Activated CD4-positive, alpha-beta T cell treated with anti-CD3 and anti-CD28 coated beads, Interleukin-2, amount 10 ng/mL, durations not matched to agents 24 days and 14 days (primary cell): ENCODE results near the gene EIF2S3. TPM values are rescaled to one million over a fixed set of nuclear protein-coding genes. Genes with fewer than 3 reads are reported as not detected.
"Not testable (repeated sequence)": the region's sequence is repeated elsewhere in the genome, so short reads cannot be mapped to it uniquely, and the experiment has no call there.

Experiments used
- DNase-seq: peaks from one replicate; pipeline ENCODE4 v3.0.0; 2022
- H3K27ac Mint-ChIP-seq: one replicate; pipeline ENCODE4 v1.8.0; 2022; ENCODE audit warnings: mild to moderate bottlenecking, mixed read lengths
- H3K27me3 Mint-ChIP-seq: one replicate; pipeline ENCODE4 v1.8.0; 2022; ENCODE audit warnings: mixed read lengths
- H3K36me3 Mint-ChIP-seq: one replicate; pipeline ENCODE4 v1.8.0; 2022; ENCODE audit warnings: low read depth, mild to moderate bottlenecking, mixed read lengths
- H3K4me1 Mint-ChIP-seq: one replicate; pipeline ENCODE4 v1.8.0; 2021; ENCODE audit warnings: mixed read lengths
- H3K4me3 Mint-ChIP-seq: one replicate; pipeline ENCODE4 v1.8.0; 2022; ENCODE audit warnings: mild to moderate bottlenecking, moderate library complexity, mixed read lengths
- H3K9me3 Mint-ChIP-seq: one replicate; pipeline ENCODE4 v1.8.0; 2021; ENCODE audit warnings: mixed read lengths
- intact Hi-C: fragments of 100-400 bp; cut with micrococcal nuclease; formaldehyde crosslinking; loops from one replicate; pipeline ENCODE4 v1.15.1; 2023
- total RNA-seq: library from RNA; stranded (reverse); gene quantifications from 2 replicates; pipeline ENCODE4 v1.2.3, GENCODE V29; 2022

Gene EIF2S3
- total RNA-seq, 1 donor from 2014 or later, result 207 TPM

DNA sequence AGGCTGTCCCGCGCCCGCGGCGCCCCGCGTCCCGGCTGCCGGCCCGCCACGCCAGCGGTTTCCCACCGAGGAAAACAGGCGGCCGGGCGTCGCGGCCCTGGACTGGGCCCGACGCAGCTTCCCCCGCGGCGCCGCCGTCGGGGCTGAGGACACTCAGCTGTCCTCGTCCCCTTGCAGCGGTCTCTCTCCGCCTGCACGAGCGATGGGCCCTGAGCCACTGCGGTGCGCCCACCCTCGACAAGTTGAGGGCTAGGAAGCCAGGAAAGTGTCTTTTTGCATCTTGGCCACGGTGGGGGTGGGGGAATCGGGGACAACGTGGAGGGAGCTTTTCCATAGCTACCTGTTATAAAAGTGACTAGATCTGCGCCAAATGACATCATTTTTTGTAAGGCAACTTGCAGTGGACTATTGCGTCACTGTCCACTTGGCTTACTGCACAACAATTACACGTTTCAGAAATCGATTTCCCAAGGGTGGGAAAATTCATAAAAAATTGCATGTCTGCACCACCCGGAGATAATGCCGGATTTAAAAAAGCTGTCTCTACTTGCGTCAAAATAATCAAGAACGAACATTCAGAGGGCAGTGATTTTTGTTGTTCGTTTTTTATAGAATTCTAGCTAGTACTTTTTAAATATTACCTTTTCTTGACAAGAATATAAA lies 28.9 kb upstream of the EIF2S3 start:
- H3K36me3 Mint-ChIP-seq, result peaks cover 14% of the 10 kb centered on the region
- H3K4me3 Mint-ChIP-seq, result peak overlapping the region; percentile 85
- intact Hi-C loops, result loop anchor here (1.0 to 5.0 kb wide), 5 partner anchors 28 to 243 kb away; partner anchors contain the start of genes CXorf58, EIF2S3 and SAT1
- H3K27ac Mint-ChIP-seq, result peak overlapping the region; percentile 92
- H3K27me3 Mint-ChIP-seq, result peaks cover 2% of the 10 kb centered on the region
- H3K9me3 Mint-ChIP-seq, result no peaks in the 10 kb centered on the region
- no peak for DNase-seq
- H3K4me1 Mint-ChIP-seq, result peaks cover 10% of the 10 kb centered on the region

- Mint-ChIP-seq H3K4me3 (peak overlapping the region; percentile 85), H3K36me3 (peaks cover 11% of the 10 kb centered on the region), H3K27ac (peak overlapping the region; percentile 92), H3K27me3 (peaks cover 2% of the 10 kb centered on the region), H3K9me3 (no peaks in the 10 kb centered on the region), H3K4me1 (peaks cover 7% of the 10 kb centered on the region)
- intact Hi-C loops, result loop anchor here (5.0 kb wide), 1 partner anchor 74 kb away; no protein-coding TSS in a partner anchor
- DNase-seq, result no peak
Observed at GRCh38 chrX:24026432-24026831, 28.3 kb upstream of the EIF2S3 start.

GRCh38 chrX:24027086-24027485 lies 27.7 kb upstream of the EIF2S3 start, which contains the start of gene KLHL15:
Gene KLHL15 (minus strand): TSS chrX:24027186. CDS start chrX:24006693, 20,493 bp downstream.
- Mint-ChIP-seq H3K9me3 (no peaks in the 10 kb centered on the region), H3K4me1 (peaks cover 2% of the 10 kb centered on the region), H3K27me3 (peaks cover 2% of the 10 kb centered on the region), H3K4me3 (peak within 1 kb of the TSS; percentile 85), H3K36me3 (peaks cover 5% of the 10 kb centered on the region), H3K27ac (peak within 1 kb of the TSS; percentile 92)
- DNase-seq, result no peak
- intact Hi-C loops, result loop anchor here (5.0 kb wide), 1 partner anchor 75 kb away; no protein-coding TSS in a partner anchor

DNA sequence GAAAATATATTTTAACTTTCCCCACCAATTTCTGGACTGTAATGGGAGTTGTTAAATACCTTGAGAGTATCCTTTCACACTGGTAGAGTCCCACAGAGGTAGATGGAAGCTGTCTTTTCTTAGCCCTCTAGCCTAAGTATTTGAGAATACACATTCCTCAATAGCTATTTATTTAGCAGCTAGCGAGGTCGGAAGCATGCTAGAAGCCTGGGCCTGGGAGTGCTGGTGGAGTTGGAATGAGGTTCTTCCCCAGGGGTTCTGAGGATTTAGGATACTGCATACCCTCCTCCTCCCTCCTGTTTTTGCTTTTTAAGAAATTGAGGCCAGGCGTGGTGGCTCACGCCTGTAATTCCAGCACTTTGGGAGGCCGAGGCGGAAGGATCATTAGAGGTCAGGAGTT lies 26.8 kb upstream of the EIF2S3 start:
- no peak for DNase-seq
- Mint-ChIP-seq H3K27me3 (peaks cover 2% of the 10 kb centered on the region), H3K9me3 (no peaks in the 10 kb centered on the region), H3K36me3 (peaks cover 3% of the 10 kb centered on the region), H3K4me3 (no peak overlapping the region), H3K27ac (no peak overlapping the region), H3K4me1 (peaks cover 2% of the 10 kb centered on the region)
- intact Hi-C loops, result loop anchor here (5.0 kb wide), 1 partner anchor 76 kb away; no protein-coding TSS in a partner anchor

DNA sequence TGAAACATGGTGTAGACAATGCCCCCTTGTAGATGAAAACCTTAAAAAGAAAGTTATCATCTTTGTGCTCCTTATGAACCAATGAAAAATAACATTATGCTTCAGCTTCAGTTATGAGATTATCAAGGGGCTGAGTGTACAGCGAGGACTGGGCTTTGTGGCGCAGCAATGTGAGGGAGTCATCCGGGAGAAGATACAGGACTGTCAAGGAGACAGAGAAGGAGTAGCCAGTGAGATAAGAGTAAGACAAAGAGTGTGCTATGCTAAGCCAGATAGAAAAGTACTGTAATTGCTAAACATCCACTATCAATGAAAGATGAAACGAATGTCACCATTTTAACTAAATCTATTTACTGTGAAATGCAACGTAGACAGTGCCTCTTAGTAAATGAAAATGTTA lies 24.2 kb upstream of the EIF2S3 start:
- Mint-ChIP-seq H3K27me3 (peaks cover 2% of the 10 kb centered on the region), H3K4me3 (no peak overlapping the region), H3K9me3 (no peaks in the 10 kb centered on the region), H3K4me1 (peaks cover 2% of the 10 kb centered on the region), H3K36me3 (no peaks in the 10 kb centered on the region), H3K27ac (no peak overlapping the region)
- DNase-seq, result no peak
- intact Hi-C loops, result no loop called here

- H3K36me3 Mint-ChIP-seq, result no peaks in the 10 kb centered on the region
- intact Hi-C loops, result no loop called here
- no peaks in the 10 kb centered on the region for H3K9me3 Mint-ChIP-seq
Observed at GRCh38 chrX:24034485-24034884, 20.3 kb upstream of the EIF2S3 start.

DNA sequence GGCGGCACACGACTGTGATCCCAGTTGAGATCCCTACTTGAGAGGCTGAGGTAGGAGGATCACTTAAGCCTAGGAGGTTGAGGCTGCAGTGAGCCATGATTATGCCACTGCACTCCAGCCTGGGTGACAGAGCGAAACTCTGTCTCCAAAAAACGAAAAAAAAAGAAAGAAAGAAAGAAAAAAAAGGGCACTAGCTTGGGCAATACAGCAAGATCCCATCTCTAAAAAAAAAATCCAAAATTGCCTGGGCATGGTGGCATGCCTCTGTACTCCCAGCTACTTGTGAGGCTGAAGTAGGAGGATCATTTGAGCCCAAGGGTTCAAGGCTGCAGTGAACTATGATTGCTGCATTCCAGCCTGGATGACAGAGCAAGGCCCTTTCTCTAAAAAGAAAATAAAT lies 17.0 kb upstream of the EIF2S3 start:
- H3K27me3 Mint-ChIP-seq, result no peaks in the 10 kb centered on the region
- H3K27ac Mint-ChIP-seq, result no peak overlapping the region
- no peaks in the 10 kb centered on the region for H3K4me1 Mint-ChIP-seq
- no peak overlapping the region for H3K4me3 Mint-ChIP-seq
- H3K36me3 Mint-ChIP-seq, result no peaks in the 10 kb centered on the region
- no peak for DNase-seq
- no peaks in the 10 kb centered on the region for H3K9me3 Mint-ChIP-seq
- intact Hi-C loops, result no loop called here

More at GRCh38 chrX:24034485-24034884, 20.3 kb upstream of the EIF2S3 start:
- Mint-ChIP-seq H3K4me1 (no peaks in the 10 kb centered on the region), H3K4me3 (no peak overlapping the region), H3K27ac (no peak overlapping the region), H3K27me3 (peaks cover 2% of the 10 kb centered on the region)
- no peak for DNase-seq

GRCh38 chrX:24046060-24046459 lies 8.7 kb upstream of the EIF2S3 start:
- intact Hi-C loops, H3K27ac Mint-ChIP-seq, H3K36me3 Mint-ChIP-seq, DNase-seq, H3K27me3 Mint-ChIP-seq, H3K4me3 Mint-ChIP-seq, H3K4me1 Mint-ChIP-seq, H3K9me3 Mint-ChIP-seq: not testable (repeated sequence)

DNA sequence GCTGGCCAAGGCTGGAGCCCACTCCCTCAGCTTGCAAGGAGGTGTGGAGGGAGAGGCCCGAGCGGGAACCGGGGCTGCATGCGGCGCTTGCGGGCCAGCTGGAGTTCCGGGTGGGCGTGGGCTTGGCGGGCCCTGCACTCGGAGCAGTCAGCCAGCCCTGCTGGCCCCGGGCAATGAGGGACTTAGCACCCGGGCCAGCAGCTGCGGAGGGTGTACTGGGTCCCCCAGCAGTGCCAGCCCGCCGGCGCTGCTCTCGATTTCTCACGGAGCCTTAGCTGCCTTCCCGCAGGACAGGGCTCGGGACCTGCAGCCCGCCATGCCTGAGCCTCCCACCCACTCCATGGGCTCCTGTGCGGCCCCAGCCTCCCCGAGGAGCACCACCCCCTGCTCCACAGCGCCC lies 5.1 kb upstream of the EIF2S3 start:
- intact Hi-C loops, result loop anchor here (5.0 kb wide), 1 partner anchor 267 kb away; the partner anchor contains the start of gene SAT1
- not testable (repeated sequence) for H3K27ac Mint-ChIP-seq, H3K27me3 Mint-ChIP-seq, DNase-seq, H3K36me3 Mint-ChIP-seq, H3K4me3 Mint-ChIP-seq, H3K4me1 Mint-ChIP-seq, H3K9me3 Mint-ChIP-seq

- H3K4me1 Mint-ChIP-seq, H3K36me3 Mint-ChIP-seq, H3K27ac Mint-ChIP-seq, H3K9me3 Mint-ChIP-seq, H3K27me3 Mint-ChIP-seq, DNase-seq: not testable (repeated sequence)
- intact Hi-C loops, result loop anchor here (5.0 kb wide), 1 partner anchor 268 kb away; the partner anchor contains the start of gene SAT1
- H3K4me3 Mint-ChIP-seq, result peak overlapping the region; percentile 57
Observed at GRCh38 chrX:24050522-24051318, 4.0 kb upstream of the EIF2S3 start.

DNA sequence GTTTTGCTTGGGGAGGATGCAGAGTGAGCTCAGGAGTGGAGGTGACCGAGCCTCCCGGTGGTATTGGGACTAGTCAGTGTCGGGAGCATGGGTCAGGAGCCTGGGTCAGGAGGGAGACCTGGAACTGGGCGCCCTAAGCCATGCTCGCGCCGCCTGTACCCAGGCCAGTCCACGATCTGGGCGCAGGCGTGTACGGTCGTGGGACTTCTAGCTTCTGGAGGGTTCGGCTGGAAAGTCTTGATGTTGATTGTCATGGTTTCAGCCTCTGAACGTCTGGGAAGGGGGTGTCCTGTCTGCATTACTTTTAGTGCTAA lies 244 bp downstream of the EIF2S3 start:
- Mint-ChIP-seq H3K9me3 (no peaks in the 10 kb centered on the region), H3K27ac (peak overlapping the region; percentile 100), H3K4me3 (no peak overlapping the region), H3K4me1 (peaks cover 8% of the 10 kb centered on the region), H3K27me3 (no peaks in the 10 kb centered on the region), H3K36me3 (peaks cover 18% of the 10 kb centered on the region)
- intact Hi-C loops, result no loop called here
- DNase-seq, result no peak

- Mint-ChIP-seq H3K27ac (no peak overlapping the region), H3K36me3 (peaks cover 37% of the 10 kb centered on the region), H3K9me3 (no peaks in the 10 kb centered on the region), H3K4me3 (no peak overlapping the region), H3K4me1 (peaks cover 5% of the 10 kb centered on the region), H3K27me3 (no peaks in the 10 kb centered on the region)
- no peak for DNase-seq
- intact Hi-C loops, result no loop called here
Observed at GRCh38 chrX:24063488-24063887, 8.7 kb downstream of the EIF2S3 start.

DNA sequence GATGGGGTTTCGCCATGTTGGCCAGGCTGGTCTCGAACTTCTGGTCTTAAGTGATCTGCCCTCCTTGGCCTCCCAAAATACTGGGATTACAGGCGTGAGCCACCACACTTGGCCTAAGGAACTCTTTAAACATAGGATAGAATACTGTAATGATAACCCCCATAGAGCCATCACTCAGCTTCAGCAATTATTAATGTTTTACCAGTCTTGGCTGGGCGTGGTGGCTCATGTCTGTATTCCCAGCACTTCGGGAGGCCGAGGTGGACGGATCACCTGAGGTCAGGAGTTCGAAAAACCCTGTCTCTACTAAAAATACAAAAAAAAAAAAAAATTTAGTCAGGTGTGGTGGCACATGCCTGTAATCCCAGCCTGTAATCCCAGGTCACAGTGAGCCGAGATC lies 15.1 kb downstream of the EIF2S3 start:
- no peak overlapping the region for H3K27ac Mint-ChIP-seq
- no peak overlapping the region for H3K4me3 Mint-ChIP-seq
- H3K4me1 Mint-ChIP-seq, result peaks cover 2% of the 10 kb centered on the region
- intact Hi-C loops, result no loop called here
- no peaks in the 10 kb centered on the region for H3K27me3 Mint-ChIP-seq
- H3K36me3 Mint-ChIP-seq, result peaks cover 28% of the 10 kb centered on the region
- no peaks in the 10 kb centered on the region for H3K9me3 Mint-ChIP-seq
- DNase-seq, result no peak

DNA sequence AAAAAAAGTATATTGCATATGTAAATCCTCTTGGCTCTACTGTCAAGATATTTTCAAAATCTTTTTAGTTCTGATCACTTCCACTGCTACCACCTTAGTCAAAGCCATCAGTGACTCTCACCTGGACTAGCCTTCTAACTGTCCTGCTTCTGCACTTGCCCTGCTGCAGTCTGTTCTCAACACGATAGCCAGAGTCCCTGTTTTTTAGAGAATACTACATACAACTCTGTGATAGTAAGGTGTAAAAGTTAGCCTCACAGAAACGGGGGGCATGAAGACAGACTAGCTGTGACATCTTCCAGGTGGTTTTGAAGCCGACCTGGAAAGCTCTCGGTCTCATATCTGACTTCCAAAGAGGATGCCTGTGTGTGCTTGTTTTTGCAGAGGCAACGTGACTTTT lies 24.7 kb downstream of the EIF2S3 start:
- Mint-ChIP-seq H3K36me3 (peaks cover 28% of the 10 kb centered on the region), H3K4me1 (peaks cover 10% of the 10 kb centered on the region), H3K9me3 (no peaks in the 10 kb centered on the region), H3K4me3 (no peak overlapping the region), H3K27ac (peak overlapping the region; percentile 53), H3K27me3 (no peaks in the 10 kb centered on the region)
- intact Hi-C loops, result no loop called here
- DNase-seq, result no peak
